IMR-90 (cell line): Measurements from ENCODE around the gene SELP.

Source experiments
- BHLHE40 ChIP-seq: fragments of 150-350 bp; IDR thresholded peaks from 2 replicates; pipeline ENCODE4 v1.6.1; 2016; ENCODE audit warnings: mild to moderate bottlenecking, low read depth, low read length
- CTCF ChIP-seq: conservative IDR thresholded peaks from 2 replicates; pipeline ENCODE4 v1.5.1; 2012; ENCODE audit warnings: mild to moderate bottlenecking, low read depth, low read length, improper control_type of control experiment
- ELK1 ChIP-seq: fragments of 150-350 bp; IDR thresholded peaks from 2 replicates; pipeline ENCODE4 v1.6.1; 2016; ENCODE audit warnings: low read depth, mild to moderate bottlenecking, low read length, moderate library complexity, borderline replicate concordance
- FOS ChIP-seq: fragments of 150-350 bp; IDR thresholded peaks from 2 replicates; pipeline ENCODE4 v1.6.1; 2016; ENCODE audit warnings: low read depth, low read length
- MAZ ChIP-seq: IDR thresholded peaks from 2 replicates; pipeline ENCODE4 v1.6.1; 2012; ENCODE audit warnings: low read depth, mild to moderate bottlenecking, low read length, improper control_type of control experiment, moderate library complexity, borderline replicate concordance
- MXI1 ChIP-seq: IDR thresholded peaks from 2 replicates; pipeline ENCODE4 v1.6.1; 2012; ENCODE audit warnings: low read depth, mild to moderate bottlenecking, low read length, moderate library complexity, borderline replicate concordance
- POLR2A ChIP-seq: IDR thresholded peaks from 2 replicates; pipeline ENCODE4 v1.6.1; 2012; ENCODE audit warnings: mild to moderate bottlenecking, low read depth, low read length
- RFX5 ChIP-seq: IDR thresholded peaks from 2 replicates; pipeline ENCODE4 v1.8.0; 2012; ENCODE audit warnings: low read depth, mild to moderate bottlenecking, low read length, moderate library complexity
- USF2 ChIP-seq: fragments of 150-350 bp; IDR thresholded peaks from 2 replicates; pipeline ENCODE4 v1.6.1; 2017; ENCODE audit warnings: mild to moderate bottlenecking, antibody characterized with exemption, low read length, low read depth

- TF ChIP-seq CTCF (no peak), POLR2A (no peak), FOS (no peak), BHLHE40 (no peak), MAZ (no peak), MXI1 (no peak), ELK1 (no peak), USF2 (no peak), RFX5 (no peak)
These were observed 5.0 kb upstream of the SELP start for GRCh38 chr1:169634877-169635276.
